RCC 7860 (cell line): ENCODE results near the gene KIF26A.
"Not testable (repeated sequence)": the region's sequence is repeated elsewhere in the genome, so short reads cannot be mapped to it uniquely, and the experiment has no call there.

ENCODE experiments used
- DNase-seq: peaks from one replicate; pipeline ENCODE4 v3.0.0-alpha.2; 2015; ENCODE audit warnings: low spot score
- FAIRE-seq: peaks from 2 replicates; lab custom pipeline; 2012; peaks lifted over from hg19 to GRCh38; lab: Jason Lieb, UNC

The KIF26A gene

GRCh38 chr14:104219731-104220214 is 81.4 kb downstream of the KIF26A start:
- DNase-seq (no peak), FAIRE-seq (no peak)

GRCh38 chr14:104220215-104221070 is 82.1 kb downstream of the KIF26A start:
- DNase-seq (no peak), FAIRE-seq (no peak)

- DNase-seq = no peak
- FAIRE-seq = no peak
Observed at GRCh38 chr14:104221071-104221625, 82.8 kb downstream of the KIF26A start.

- no peak for FAIRE-seq
- DNase-seq = no peak
Observed at GRCh38 chr14:104221636-104222369, 83.4 kb downstream of the KIF26A start.

GRCh38 chr14:104222396-104223036 is 84.1 kb downstream of the KIF26A start:
- DNase-seq (no peak), FAIRE-seq (no peak)

- FAIRE-seq = no peak
- DNase-seq = no peak
Observed at GRCh38 chr14:104223101-104224041, 85.0 kb downstream of the KIF26A start.

GRCh38 chr14:104224131-104224505 is 85.7 kb downstream of the KIF26A start:
- no peak for DNase-seq
- FAIRE-seq = no peak

- DNase-seq = no peak
- no peak for FAIRE-seq
Observed at GRCh38 chr14:104224506-104225277, 86.3 kb downstream of the KIF26A start.

GRCh38 chr14:104225278-104226190 is 87.1 kb downstream of the KIF26A start:
- not testable (repeated sequence) for FAIRE-seq, DNase-seq

GRCh38 chr14:104226421-104227383 is 88.3 kb downstream of the KIF26A start:
- FAIRE-seq (no peak), DNase-seq (no peak)

GRCh38 chr14:104227806-104228205 is 89.4 kb downstream of the KIF26A start:
- DNase-seq = no peak
- no peak for FAIRE-seq

GRCh38 chr14:104228221-104228620 is 89.8 kb downstream of the KIF26A start:
- no peak for FAIRE-seq
- no peak for DNase-seq

GRCh38 chr14:104228716-104229533 is 90.5 kb downstream of the KIF26A start:
- FAIRE-seq (no peak), DNase-seq (no peak)

GRCh38 chr14:104229534-104230055 is 91.2 kb downstream of the KIF26A start:
- no peak for DNase-seq
- FAIRE-seq = no peak

GRCh38 chr14:104230119-104230815 is 91.9 kb downstream of the KIF26A start:
- FAIRE-seq (no peak), DNase-seq (no peak)
